GM19351 (cell line): ENCODE data around the gene ADARB2.
A peak's percentile ranks its signal among the peaks of the same experiment; 100 is the strongest.
"Not testable (repeated sequence)": the region's sequence is repeated elsewhere in the genome, so short reads cannot be mapped to it uniquely, and the experiment has no call there.

Experiments
- ATAC-seq: cut with Tn5 transposase; IDR thresholded peaks from one replicate; pipeline ENCODE4 v1.9.1; 2021; ENCODE audit warnings: mild to moderate bottlenecking, moderate library complexity; ENCODE audit not compliant: unreplicated experiment

The ADARB2 gene

GRCh38 chr10:1474376-1475097 is 262.8 kb downstream of the ADARB2 start:
- ATAC-seq: no peak

GRCh38 chr10:1473874-1474273 is 263.5 kb downstream of the ADARB2 start:
- ATAC-seq: no peak

- ATAC-seq: no peak
These were observed 265.0 kb downstream of the ADARB2 start for GRCh38 chr10:1472178-1472958.

GRCh38 chr10:1468811-1469210 is 268.5 kb downstream of the ADARB2 start:
- ATAC-seq: no peak

- no peak for ATAC-seq
These were observed 269.8 kb downstream of the ADARB2 start for GRCh38 chr10:1467334-1468076.

GRCh38 chr10:1465993-1466764 is 271.1 kb downstream of the ADARB2 start:
- ATAC-seq: no peak

- peak; percentile 84 for ATAC-seq
These were observed 271.9 kb downstream of the ADARB2 start for GRCh38 chr10:1465418-1465911.

- ATAC-seq: peak; percentile 5
These were observed 272.4 kb downstream of the ADARB2 start for GRCh38 chr10:1464881-1465417.

- not testable (repeated sequence) for ATAC-seq
These were observed 273.4 kb downstream of the ADARB2 start for GRCh38 chr10:1463971-1464370.

- no peak for ATAC-seq
These were observed 274.2 kb downstream of the ADARB2 start for GRCh38 chr10:1462994-1463633.

- ATAC-seq: no peak
These were observed 274.8 kb downstream of the ADARB2 start for GRCh38 chr10:1462521-1462920.

GRCh38 chr10:1462032-1462431 is 275.3 kb downstream of the ADARB2 start:
- no peak for ATAC-seq

- ATAC-seq: no peak
These were observed 276.3 kb downstream of the ADARB2 start for GRCh38 chr10:1461016-1461415.

- not testable (repeated sequence) for ATAC-seq
These were observed 277.7 kb downstream of the ADARB2 start for GRCh38 chr10:1459664-1460063.

- peak; percentile 8 for ATAC-seq
These were observed 282.4 kb downstream of the ADARB2 start for GRCh38 chr10:1454951-1455350.

- ATAC-seq: peak; percentile 99
These were observed 282.9 kb downstream of the ADARB2 start for GRCh38 chr10:1454428-1454827.

- ATAC-seq: no peak
These were observed 284.5 kb downstream of the ADARB2 start for GRCh38 chr10:1452777-1453176.

- ATAC-seq: no peak
These were observed 285.4 kb downstream of the ADARB2 start for GRCh38 chr10:1451941-1452340.

- ATAC-seq: no peak
These were observed 285.9 kb downstream of the ADARB2 start for GRCh38 chr10:1451362-1451888.
